Activated CD8-positive, alpha-beta T cell treated with anti-CD3 and anti-CD28 coated beads, Interleukin-2, amount 10 ng/mL, durations not matched to agents 7 days and 5 days (primary cell): ENCODE results near the gene DTD2. TPM values are rescaled to one million over a fixed set of nuclear protein-coding genes. Genes with fewer than 3 reads are reported as not detected.
A peak's percentile ranks its signal among the peaks of the same experiment; 100 is the strongest.
"Not testable (repeated sequence)": the region's sequence is repeated elsewhere in the genome, so short reads cannot be mapped to it uniquely, and the experiment has no call there.

Experiments used
- ATAC-seq: fragments of 150-1000 bp; cut with Tn5 transposase; one replicate; pipeline ENCODE4 v1.10.0; 2021; ENCODE audit warnings: moderate library complexity
- CTCF ChIA-PET: fragments of 350-600 bp; sonication (Branson Sonifier 250); formaldehyde crosslinking; loops from one replicate; lab custom pipeline; 2021; ENCODE audit warnings: antibody characterized with exemption; lab: Charles Lee
- POLR2A ChIA-PET: fragments of 350-600 bp; sonication (Branson Sonifier 250); formaldehyde crosslinking; loops from one replicate; lab custom pipeline; 2021; ENCODE audit warnings: antibody characterized with exemption; lab: Charles Lee
- DNase-seq: peaks from one replicate; pipeline ENCODE4 v3.0.0-alpha.2; 2020
- H3K27ac Mint-ChIP-seq: one replicate; pipeline ENCODE4 v1.8.0; 2021; ENCODE audit warnings: mild to moderate bottlenecking, mixed read lengths
- H3K27me3 Mint-ChIP-seq: one replicate; pipeline ENCODE4 v1.8.0; 2021; ENCODE audit warnings: low read depth, mixed read lengths
- H3K36me3 Mint-ChIP-seq: one replicate; pipeline ENCODE4 v1.8.0; 2021; ENCODE audit warnings: low read depth, mixed read lengths
- H3K4me1 Mint-ChIP-seq: one replicate; pipeline ENCODE4 v1.8.0; 2021; ENCODE audit warnings: low read depth, mixed read lengths
- H3K4me3 Mint-ChIP-seq: one replicate; pipeline ENCODE4 v1.8.0; 2021; ENCODE audit warnings: mild to moderate bottlenecking, mixed read lengths
- H3K9me3 Mint-ChIP-seq: one replicate; pipeline ENCODE4 v1.8.0; 2022; ENCODE audit warnings: mixed read lengths; ENCODE audit not compliant: insufficient read depth
- total RNA-seq, 2 experiments: library from RNA; stranded (reverse); gene quantifications; one replicate each; pipeline ENCODE4 v1.2.3, GENCODE V29; 2021

DTD2 gene
- total RNA-seq, 2 experiments from 2014 or later, result 15.7 to 17.7 TPM

DNA sequence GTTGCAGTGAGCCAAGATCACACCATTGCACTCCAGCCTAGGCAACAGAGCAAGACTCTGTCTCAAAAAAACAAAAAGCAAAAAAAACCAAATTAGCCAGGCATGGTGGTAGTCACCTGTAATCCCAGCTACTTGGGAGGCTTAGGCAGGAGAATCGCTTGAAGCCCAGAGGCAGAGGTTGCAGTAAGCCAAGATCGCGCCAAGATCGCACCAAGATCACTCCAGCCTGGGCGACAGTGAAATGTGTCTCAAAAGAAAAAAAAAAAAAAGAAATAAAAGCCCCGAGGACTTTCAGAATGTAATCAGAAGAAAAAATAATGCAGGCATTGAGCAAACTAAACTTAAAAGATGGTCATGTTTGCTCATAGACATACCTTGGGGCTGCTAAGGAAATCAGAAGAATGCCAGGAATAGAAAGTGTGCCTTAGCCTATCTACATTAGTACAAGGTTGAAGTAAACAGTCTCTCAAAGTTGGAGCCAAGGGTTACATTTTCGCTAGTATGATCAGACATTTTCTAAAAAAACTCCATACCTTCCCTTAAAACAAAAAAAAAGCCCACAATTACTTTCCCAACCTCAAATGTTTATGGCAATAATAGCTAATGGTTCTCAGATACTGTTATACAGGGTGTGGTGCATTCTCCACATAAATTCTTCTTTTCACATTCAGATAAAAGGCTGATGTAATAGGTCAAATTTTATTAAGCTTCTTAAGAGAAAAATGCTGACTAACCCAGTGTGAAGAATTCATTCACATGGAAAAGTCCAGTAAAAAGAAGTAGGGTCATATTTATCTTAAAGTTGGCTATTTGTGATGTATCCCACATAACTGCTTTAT is 15.8 kb downstream of the DTD2 start:
- Mint-ChIP-seq H3K9me3 (no peaks in the 10 kb centered on the region), H3K27ac (no peak overlapping the region), H3K36me3 (peaks cover 9% of the 10 kb centered on the region), H3K27me3 (no peaks in the 10 kb centered on the region), H3K4me1 (no peaks in the 10 kb centered on the region), H3K4me3 (no peak overlapping the region)
- DNase-seq (no peak), ATAC-seq (no peak)
- CTCF ChIA-PET, result no interaction called here
- POLR2A ChIA-PET, result no interaction called here

DNA sequence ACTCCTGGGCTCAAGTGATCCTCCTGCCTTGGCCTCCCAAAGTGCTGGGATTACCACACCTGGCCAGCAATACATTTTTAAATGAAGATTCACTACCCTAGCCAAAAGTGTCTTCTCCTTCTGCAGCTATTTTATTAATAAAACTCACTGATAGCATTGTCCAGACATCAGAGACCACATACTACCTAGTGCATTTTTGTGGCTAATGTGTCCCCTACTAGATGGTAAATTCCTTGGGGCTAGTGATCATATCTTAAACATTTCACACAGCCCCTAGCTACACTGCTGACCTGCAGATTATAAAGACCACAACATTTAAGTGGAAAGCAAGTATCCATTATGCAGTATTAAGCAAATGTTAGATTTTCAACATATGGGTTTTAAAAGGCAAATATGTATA is 17.0 kb downstream of the DTD2 start:
- ATAC-seq, result no peak
- Mint-ChIP-seq H3K9me3 (no peaks in the 10 kb centered on the region), H3K27me3 (no peaks in the 10 kb centered on the region), H3K4me1 (no peaks in the 10 kb centered on the region), H3K4me3 (no peak overlapping the region), H3K36me3 (peaks cover 12% of the 10 kb centered on the region), H3K27ac (no peak overlapping the region)
- no peak for DNase-seq
- ChIA-PET CTCF (interaction anchor here (0.6 kb wide), 1 partner anchor 9 kb away, joined by 3 read pairs; no protein-coding TSS in a partner anchor), POLR2A (no interaction called here)

DNA sequence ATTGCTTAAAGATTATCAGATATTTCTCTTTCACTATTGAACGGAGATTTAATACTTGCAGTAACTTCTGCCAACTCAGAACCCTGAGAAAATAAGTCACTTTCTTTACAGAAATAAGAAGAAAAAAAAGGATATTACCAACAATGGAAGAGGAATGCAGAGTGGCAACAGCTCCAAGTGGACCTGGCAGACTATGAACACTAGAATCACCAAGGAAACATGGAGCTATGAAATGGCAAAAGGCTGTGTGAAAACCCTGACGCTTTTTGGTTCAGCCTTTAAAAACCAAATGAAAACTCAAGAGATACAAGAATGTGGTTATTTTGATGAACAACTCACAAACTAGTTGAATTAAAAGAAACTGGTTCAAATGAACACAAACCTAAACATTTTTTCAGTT is 17.7 kb downstream of the DTD2 start:
- H3K27me3 Mint-ChIP-seq, result no peaks in the 10 kb centered on the region
- no peak for DNase-seq
- POLR2A ChIA-PET, result interaction anchor here (1.3 kb wide), 1 partner anchor 18 kb away, joined by 3 read pairs; the partner anchor contains the start of gene DTD2
- H3K4me1 Mint-ChIP-seq, result no peaks in the 10 kb centered on the region
- no peaks in the 10 kb centered on the region for H3K9me3 Mint-ChIP-seq
- no peak overlapping the region for H3K27ac Mint-ChIP-seq
- ATAC-seq, result no peak
- no peak overlapping the region for H3K4me3 Mint-ChIP-seq
- CTCF ChIA-PET, result interaction anchor here (0.6 kb wide), 1 partner anchor 10 kb away, joined by 3 read pairs; no protein-coding TSS in a partner anchor
- peaks cover 12% of the 10 kb centered on the region for H3K36me3 Mint-ChIP-seq

DNA sequence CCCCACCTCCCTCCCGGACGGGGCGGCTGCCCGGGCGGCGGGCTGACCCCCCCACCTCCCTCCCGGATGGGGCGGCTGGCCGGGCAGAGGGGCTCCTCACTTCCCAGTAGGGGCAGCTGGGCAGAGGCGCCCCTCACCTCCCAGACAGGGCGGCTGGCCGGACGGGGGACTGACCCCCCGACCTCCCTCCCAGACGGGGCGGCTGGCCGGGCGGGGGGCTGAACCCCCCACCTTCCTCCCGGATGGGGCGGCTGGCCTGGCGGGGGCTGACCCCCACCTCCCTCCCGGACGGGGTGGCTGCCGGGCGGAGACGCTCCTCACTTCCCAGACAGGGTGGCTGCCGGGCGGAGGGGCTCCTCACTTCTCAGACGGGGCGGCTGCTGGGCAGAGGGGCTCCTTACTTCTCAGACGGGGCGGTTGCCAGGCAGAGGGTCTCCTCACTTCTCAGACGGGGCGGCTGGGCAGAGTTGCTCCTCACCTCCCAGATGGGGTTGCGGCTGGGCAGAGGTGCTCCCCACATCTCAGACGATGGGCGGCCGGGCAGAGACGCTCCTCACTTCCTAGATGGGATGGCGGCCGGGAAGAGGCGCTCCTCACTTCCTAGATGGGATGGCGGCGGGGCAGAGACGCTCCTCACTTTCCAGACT is 20.1 kb downstream of the DTD2 start:
- H3K27ac Mint-ChIP-seq, H3K27me3 Mint-ChIP-seq, POLR2A ChIA-PET, H3K9me3 Mint-ChIP-seq, ATAC-seq, H3K4me1 Mint-ChIP-seq, H3K4me3 Mint-ChIP-seq, DNase-seq, CTCF ChIA-PET: not testable (repeated sequence)
- H3K36me3 Mint-ChIP-seq, result peaks cover 12% of the 10 kb centered on the region

DNA sequence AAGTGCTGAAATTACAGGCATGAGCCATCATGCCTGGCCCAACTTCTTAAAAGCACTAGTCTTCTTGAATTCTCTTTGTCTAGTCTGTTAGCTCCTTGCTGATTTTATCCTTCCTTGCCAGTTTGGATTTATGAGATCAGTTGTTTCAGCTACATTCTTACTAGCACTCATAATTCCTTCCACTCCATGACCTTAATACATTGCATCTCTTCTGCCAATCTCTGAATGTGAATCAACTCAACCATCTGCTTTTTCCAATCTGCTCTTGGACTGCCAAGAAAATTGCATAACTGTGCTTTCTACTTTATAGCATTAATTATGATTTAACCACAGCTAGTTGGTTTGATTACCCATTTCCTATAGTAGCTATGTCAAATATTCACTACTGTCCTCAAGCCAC is 22.0 kb downstream of the DTD2 start:
- no peak for ATAC-seq
- ChIA-PET CTCF (interaction anchor here (0.8 to 1.7 kb wide), 2 partner anchors 10 to 15 kb away, joined by 3 to 7 read pairs; partner anchors contain the start of gene HEATR5A), POLR2A (no interaction called here)
- no peaks in the 10 kb centered on the region for H3K4me1 Mint-ChIP-seq
- no peak overlapping the region for H3K4me3 Mint-ChIP-seq
- no peaks in the 10 kb centered on the region for H3K9me3 Mint-ChIP-seq
- peaks cover 14% of the 10 kb centered on the region for H3K36me3 Mint-ChIP-seq
- no peak for DNase-seq
- no peaks in the 10 kb centered on the region for H3K27me3 Mint-ChIP-seq
- no peak overlapping the region for H3K27ac Mint-ChIP-seq

DNA sequence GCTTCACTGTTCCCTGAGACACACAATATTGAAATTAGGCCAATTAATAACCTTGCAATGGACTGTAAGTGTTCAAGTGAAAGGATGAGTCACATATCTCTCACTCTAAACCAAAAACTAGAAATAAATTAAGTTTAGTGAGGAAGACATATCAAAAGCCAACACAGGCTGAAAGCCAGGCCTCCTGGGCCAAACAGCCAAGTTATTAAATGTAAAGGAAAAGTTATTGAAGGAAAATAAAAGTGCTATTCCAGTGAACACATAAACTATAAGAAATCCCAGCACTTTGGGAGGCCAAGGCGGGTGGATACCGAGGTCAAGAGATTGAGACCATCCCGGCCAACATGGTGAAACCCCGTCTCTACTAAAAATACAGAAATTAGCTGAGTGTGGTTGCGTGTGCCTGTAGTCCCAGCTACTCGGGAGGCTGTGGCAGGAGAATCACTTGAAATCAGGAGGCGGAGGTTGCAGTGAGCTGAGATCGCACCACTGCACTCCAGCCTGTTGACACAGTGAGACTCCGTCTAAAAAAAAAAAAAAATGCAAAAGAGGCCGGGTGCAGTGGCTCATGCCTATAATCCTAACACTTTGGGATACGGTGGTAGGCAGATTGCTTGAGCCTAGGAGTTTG is 26.6 kb downstream of the DTD2 start:
- H3K27ac Mint-ChIP-seq, result no peak overlapping the region
- H3K4me3 Mint-ChIP-seq, result no peak overlapping the region
- CTCF ChIA-PET, result interaction anchor here (1.2 to 2.0 kb wide), 2 partner anchors 11 to 19 kb away, joined by 3 to 6 read pairs; no protein-coding TSS in a partner anchor
- H3K4me1 Mint-ChIP-seq, result no peaks in the 10 kb centered on the region
- H3K9me3 Mint-ChIP-seq, result no peaks in the 10 kb centered on the region
- POLR2A ChIA-PET, result no interaction called here
- no peaks in the 10 kb centered on the region for H3K27me3 Mint-ChIP-seq
- DNase-seq (no peak), ATAC-seq (no peak)
- peaks cover 5% of the 10 kb centered on the region for H3K36me3 Mint-ChIP-seq

DNA sequence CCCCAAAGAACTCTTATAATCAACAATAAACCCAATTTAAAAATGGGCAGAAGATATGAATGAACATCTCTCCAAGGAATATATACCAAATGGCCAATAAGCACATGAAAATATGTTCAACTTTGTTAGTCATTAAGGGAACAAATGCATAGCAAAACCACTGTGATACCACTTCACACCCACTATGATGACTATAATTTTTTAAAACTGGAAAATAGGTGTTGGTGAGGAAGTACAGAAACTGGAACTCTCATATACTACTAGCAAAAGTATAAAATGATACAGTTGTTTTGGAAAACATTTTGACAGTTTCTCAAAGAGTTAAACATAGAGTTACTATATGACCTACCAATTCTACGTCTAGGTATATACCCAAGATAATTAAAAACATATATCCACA is 27.5 kb downstream of the DTD2 start:
- Mint-ChIP-seq H3K4me1 (no peaks in the 10 kb centered on the region), H3K9me3 (no peaks in the 10 kb centered on the region), H3K4me3 (no peak overlapping the region), H3K27ac (no peak overlapping the region), H3K36me3 (peaks cover 5% of the 10 kb centered on the region), H3K27me3 (no peaks in the 10 kb centered on the region)
- POLR2A ChIA-PET, result no interaction called here
- CTCF ChIA-PET, result interaction anchor here (1.8 kb wide), 1 partner anchor 19 kb away, joined by 10 read pairs; no protein-coding TSS in a partner anchor
- DNase-seq (no peak), ATAC-seq (no peak)

DNA sequence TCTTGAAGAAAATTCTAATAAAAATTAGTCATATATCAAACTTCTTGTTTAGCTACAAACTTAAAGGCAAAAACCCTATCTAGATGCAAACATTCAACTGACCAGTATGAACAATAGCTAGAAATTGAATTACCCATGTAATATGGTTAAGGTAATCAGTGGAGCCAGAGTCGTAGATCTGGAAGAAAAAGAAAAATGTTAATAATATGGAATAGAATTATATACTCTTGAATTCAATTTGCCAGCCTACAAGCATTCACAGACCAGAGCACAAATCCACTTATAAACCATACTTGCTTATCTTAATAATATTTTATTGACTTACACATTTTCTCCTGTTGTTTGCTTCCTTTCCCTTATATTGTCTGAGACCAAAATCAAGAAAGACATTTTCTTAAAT is 29.3 kb downstream of the DTD2 start:
- POLR2A ChIA-PET, result no interaction called here
- ATAC-seq, result no peak
- CTCF ChIA-PET, result interaction anchor here (1.1 to 1.8 kb wide), 2 partner anchors 21 to 23 kb away, joined by 3 to 10 read pairs; no protein-coding TSS in a partner anchor

DNA sequence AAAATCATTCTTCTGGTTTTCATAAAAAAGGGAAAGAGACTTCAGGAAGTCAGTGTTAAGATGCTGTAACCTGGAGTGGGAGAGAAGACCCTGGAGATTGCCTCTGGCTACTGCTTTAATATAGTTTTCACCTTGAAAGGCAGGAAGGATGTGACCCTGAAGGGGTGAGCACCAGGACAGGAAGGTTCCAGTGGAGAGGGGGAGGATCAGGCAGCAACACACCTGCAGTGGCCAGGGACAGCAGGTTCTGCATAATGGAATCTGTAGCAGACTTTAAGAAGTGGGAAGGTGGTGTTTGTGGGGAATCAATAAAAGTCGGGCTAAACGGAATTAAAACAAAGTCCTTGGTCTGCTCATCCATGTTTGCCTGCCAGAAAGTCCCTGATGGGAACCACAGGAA is 30.6 kb downstream of the DTD2 start:
- DNase-seq, result no peak
- no peaks in the 10 kb centered on the region for H3K36me3 Mint-ChIP-seq
- no peaks in the 10 kb centered on the region for H3K27me3 Mint-ChIP-seq
- ChIA-PET CTCF (no interaction called here), POLR2A (no interaction called here)
- H3K27ac Mint-ChIP-seq, result no peak overlapping the region
- H3K4me3 Mint-ChIP-seq, result no peak overlapping the region
- H3K4me1 Mint-ChIP-seq, result no peaks in the 10 kb centered on the region
- H3K9me3 Mint-ChIP-seq, result no peaks in the 10 kb centered on the region
- no peak for ATAC-seq

More for the DNA sequence above, 29.3 kb downstream of the DTD2 start:
- no peak overlapping the region for H3K27ac Mint-ChIP-seq
- no peak overlapping the region for H3K4me3 Mint-ChIP-seq
- no peaks in the 10 kb centered on the region for H3K4me1 Mint-ChIP-seq
- no peak for DNase-seq
- H3K9me3 Mint-ChIP-seq, result no peaks in the 10 kb centered on the region
- H3K36me3 Mint-ChIP-seq, result peaks cover 5% of the 10 kb centered on the region
- no peaks in the 10 kb centered on the region for H3K27me3 Mint-ChIP-seq

DNA sequence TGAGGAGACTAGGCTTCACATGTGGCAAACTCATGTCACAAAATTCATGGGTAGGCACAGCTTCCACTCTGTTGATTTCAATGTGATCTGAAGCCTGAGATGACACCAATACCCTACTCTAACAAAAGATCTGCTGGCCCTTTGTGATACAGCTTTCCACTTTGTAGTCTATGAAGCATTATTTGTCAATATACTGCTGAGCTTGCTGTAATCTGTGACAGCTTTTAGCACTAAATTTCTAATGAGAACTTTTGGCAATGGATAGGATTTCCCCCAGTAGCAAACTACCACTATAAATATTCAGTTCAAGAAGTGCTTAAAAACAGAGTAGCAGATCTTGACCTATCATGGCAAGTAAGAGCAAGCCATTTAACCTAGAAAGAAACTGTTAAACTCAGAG is 31.4 kb downstream of the DTD2 start:
- ChIA-PET CTCF (interaction anchor here (0.7 kb wide), 1 partner anchor 27 kb away, joined by 3 read pairs; no protein-coding TSS in a partner anchor), POLR2A (no interaction called here)
- no peaks in the 10 kb centered on the region for H3K9me3 Mint-ChIP-seq

DNA sequence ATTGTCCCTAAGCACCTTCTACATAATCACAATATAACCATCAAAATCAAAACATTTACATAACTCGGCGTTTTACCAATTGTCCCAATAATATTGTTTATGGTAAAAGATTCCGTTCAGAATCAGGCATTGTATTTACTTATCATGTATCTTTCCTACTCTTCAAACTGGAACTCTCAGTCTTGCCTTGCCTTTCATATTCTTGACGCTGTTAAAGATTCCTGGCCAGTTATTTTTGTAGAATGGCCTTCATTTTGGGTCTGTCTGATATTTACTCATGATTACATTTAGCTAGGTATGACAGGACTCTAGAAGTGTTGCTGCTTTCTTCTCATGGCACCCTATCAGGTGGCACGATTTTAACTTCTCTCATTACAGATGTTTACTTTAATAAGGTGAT is 36.1 kb downstream of the DTD2 start:
- peak overlapping the region; percentile 96 for H3K4me3 Mint-ChIP-seq
- peaks cover 19% of the 10 kb centered on the region for H3K4me1 Mint-ChIP-seq

More for the DNA sequence above, 31.4 kb downstream of the DTD2 start:
- H3K36me3 Mint-ChIP-seq, result no peaks in the 10 kb centered on the region
- no peaks in the 10 kb centered on the region for H3K27me3 Mint-ChIP-seq
- peaks cover 6% of the 10 kb centered on the region for H3K4me1 Mint-ChIP-seq
- no peak for DNase-seq
- H3K4me3 Mint-ChIP-seq, result no peak overlapping the region
- H3K27ac Mint-ChIP-seq, result no peak overlapping the region
- no peak for ATAC-seq

More for the DNA sequence above, 36.1 kb downstream of the DTD2 start:
- CTCF ChIA-PET, result interaction anchor here (0.7 to 2.9 kb wide), 9 partner anchors 16 to 765 kb away, joined by 3 to 18 read pairs (median 3); partner anchors contain the start of genes DTD2 and HECTD1
- POLR2A ChIA-PET, result interaction anchor here (0.8 to 3.1 kb wide), 6 partner anchors 28 to 293 kb away, joined by 3 to 20 read pairs (median 4); partner anchors contain the start of genes DTD2 and HECTD1
- Mint-ChIP-seq H3K9me3 (no peaks in the 10 kb centered on the region), H3K27ac (peak overlapping the region; percentile 86), H3K27me3 (no peaks in the 10 kb centered on the region), H3K36me3 (no peaks in the 10 kb centered on the region)
- DNase-seq (no peak), ATAC-seq (no peak)
